ENCODE measurements around the gene PKP2. TPM values are rescaled to one million over a fixed set of nuclear protein-coding genes. Genes with fewer than 3 reads are reported as not detected.

Gene PKP2
- total and polyA plus RNA-seq, 9 of the 15 experiments (the other 6 are each of a cell fraction or from before 2014, with no cell fraction given): 1.6 to 4.2 (median 2.8) TPM

- no peak for TF ChIP-seq SIN3A (IDR thresholded peaks at IDR 0.05; ENCODE audit: borderline replicate concordance in 2 of 2, control insufficient read depth in 1 of 2, low read depth in 2 of 2, low read length in 2 of 2)
- TF ChIP-seq HDAC3 (IDR thresholded peaks at IDR 0.05; ENCODE audit: borderline replicate concordance, partially characterized antibody): no peak
- no peak for TF ChIP-seq THRA (IDR thresholded peaks at IDR 0.05)
- TF ChIP-seq HCFC1 (IDR thresholded peaks at IDR 0.05; ENCODE audit: low read depth, low read length): no peak
- no peak for TF ChIP-seq CCNT2 (IDR thresholded peaks at IDR 0.05; ENCODE audit: borderline replicate concordance, extremely low read depth, insufficient read length, low read depth, low read length)
These were observed 43.2 kb upstream of the PKP2 start (continued) for GRCh38 chr12:32939801-32940200.

- Histone ChIP-seq H4K20me1 (replicated peaks; ENCODE audit: control insufficient read depth, insufficient read depth, low read length) (no peaks in the 10 kb centered on the region), H3K9me1 (ENCODE audit: control insufficient read depth, insufficient read depth, low read length) (no peaks in the 10 kb centered on the region), H3K27me3 (ENCODE audit: control insufficient read depth in 2 of 2, insufficient read depth in 2 of 2, low read length in 2 of 2) (no peaks in the 10 kb centered on the region), H3K79me2 (ENCODE audit: control insufficient read depth, insufficient read depth, low read length) (no peaks in the 10 kb centered on the region), H3K27ac (ENCODE audit: extremely low read depth, low read depth, low read length) (no peak overlapping the region), H3K36me3 (ENCODE audit: control insufficient read depth, insufficient read depth, low read length) (no peaks in the 10 kb centered on the region), H3K4me3 (no peak overlapping the region), H3K9me3 (replicated peaks; ENCODE audit: control insufficient read depth, insufficient read depth, low read depth, low read length) (no peaks in the 10 kb centered on the region; the same call in 1 of the 2 replicates), H3K9ac (ENCODE audit: insufficient read depth in 1 of 2, low read depth in 2 of 2, low read length in 2 of 2) (no peak overlapping the region), H2AFZ (ENCODE audit: low read depth, low read length) (peak overlapping the region; percentile 51), H3K4me2 (ENCODE audit: insufficient read depth, low read length) (no peak overlapping the region), H3K4me1 (replicated peaks in 1 of 2; ENCODE audit: control insufficient read depth in 2 of 2, insufficient read depth in 2 of 2, low read length in 2 of 2) (no peaks in the 10 kb centered on the region)
- DNase-seq (ENCODE audit: extremely low read depth in 1 of 4, low spot score in 3 of 4): peak in 1 of 4 experiments; percentile 3
- no TSS peak for BruUV-seq (replicated peaks)
- ChIA-PET POLR2A (interaction anchor here (0.9 kb wide), 1 partner anchor 10 kb away, joined by 3 read pairs; no protein-coding TSS in a partner anchor), CTCF (ENCODE audit: low intra/inter-chr PET ratio) (no interaction called here)
- in situ Hi-C loops (cut with MboI): no loop called here
- 25% methylated on average over 4 of the region's 4 CpGs for WGBS (ENCODE audit: insufficient coverage, low coverage, missing lambda C conversion rate)
- intact Hi-C loops (cut with micrococcal nuclease): no loop called here
- no peak for TF ChIP-seq STAT6 (CRISPR knock-in tag; IDR thresholded peaks at IDR 0.05)
- TF ChIP-seq ZNF239 (CRISPR knock-in tag; IDR thresholded peaks at IDR 0.05): no peak
- TF ChIP-seq ZC3H11A (IDR thresholded peaks at IDR 0.05; ENCODE audit: low read depth, low read length): no peak
- ATAC-seq: no peak
- FAIRE-seq: no peak
These were observed 30.4 kb upstream of the PKP2 start for GRCh38 chr12:32926963-32927362.
